ENCODE results near the gene NOVA2.

Gene NOVA2

DNA sequence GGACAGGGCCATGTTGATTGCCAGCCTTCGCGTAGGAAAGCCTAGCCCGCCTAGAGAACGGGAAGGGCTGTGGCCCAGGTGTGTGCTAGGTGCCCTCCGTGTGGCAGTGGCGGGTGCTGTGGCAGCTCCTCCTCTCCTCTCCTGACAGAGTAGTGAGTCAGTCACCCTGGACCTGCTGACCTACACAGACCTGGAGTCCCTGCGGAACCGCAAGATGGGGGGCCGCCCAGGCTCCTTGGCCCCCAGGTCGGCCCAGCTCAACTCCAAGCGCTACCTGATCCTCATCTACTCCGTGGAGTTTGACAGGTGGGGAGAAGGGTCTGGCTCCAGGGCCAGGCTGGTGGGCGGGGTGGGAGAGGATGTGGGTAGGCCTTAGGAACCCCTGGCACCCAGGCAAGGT is 32.7 kb upstream of the NOVA2 start:
- Histone ChIP-seq H3K27ac (no peak overlapping the region), H3K4me3 (ENCODE audit: low read depth, low read length) (no peak overlapping the region), H3K27me3 (replicated peaks) (no peaks in the 10 kb centered on the region), H3K36me3 (replicated peaks) (peaks cover 10% of the 10 kb centered on the region)
- DNase-seq: no peak
- in situ Hi-C loops (cut with HindIII; ENCODE audit: low pct_ligation_motif_present, low sequenced_read_pairs): no loop called here
- TF ChIP-seq CTCF (IDR thresholded peaks at IDR 0.05; ENCODE audit: low read depth, low read length, missing control alignments): no peak

- in situ Hi-C loops (cut with HindIII; ENCODE audit: low pct_ligation_motif_present, low sequenced_read_pairs): no loop called here
- DNase-seq: no peak
- no peak overlapping the region for H3K4me3 ChIP-seq (ENCODE audit: low read depth, low read length)
- H3K36me3 ChIP-seq (replicated peaks): peaks cover 10% of the 10 kb centered on the region
- no peaks in the 10 kb centered on the region for H3K27me3 ChIP-seq (replicated peaks)
- no peak for TF ChIP-seq CTCF (IDR thresholded peaks at IDR 0.05; ENCODE audit: low read depth, low read length, missing control alignments)
- H3K27ac ChIP-seq: no peak overlapping the region
Observed at GRCh38 chr19:46002678-46003275, 29.1 kb upstream of the NOVA2 start.

- Histone ChIP-seq H3K27me3 (replicated peaks) (no peaks in the 10 kb centered on the region), H3K36me3 (replicated peaks) (peaks cover 2% of the 10 kb centered on the region), H3K27ac (no peak overlapping the region), H3K4me3 (ENCODE audit: low read depth, low read length) (peak overlapping the region; percentile 17)
- no peak for TF ChIP-seq CTCF (IDR thresholded peaks at IDR 0.05; ENCODE audit: low read depth, low read length, missing control alignments)
- no peak for DNase-seq
- in situ Hi-C loops (cut with HindIII; ENCODE audit: low pct_ligation_motif_present, low sequenced_read_pairs): no loop called here
Observed at GRCh38 chr19:46000491-46001246, 27.0 kb upstream of the NOVA2 start.

GRCh38 chr19:45999653-46000121 is 26.0 kb upstream of the NOVA2 start:
- peaks cover 2% of the 10 kb centered on the region for H3K36me3 ChIP-seq (replicated peaks)
- no peak overlapping the region for H3K4me3 ChIP-seq (ENCODE audit: low read depth, low read length)
- DNase-seq: no peak
- no peaks in the 10 kb centered on the region for H3K27me3 ChIP-seq (replicated peaks)
- H3K27ac ChIP-seq: no peak overlapping the region
- no peak for TF ChIP-seq CTCF (IDR thresholded peaks at IDR 0.05; ENCODE audit: low read depth, low read length, missing control alignments)
- in situ Hi-C loops (cut with HindIII; ENCODE audit: low pct_ligation_motif_present, low sequenced_read_pairs): no loop called here

DNA sequence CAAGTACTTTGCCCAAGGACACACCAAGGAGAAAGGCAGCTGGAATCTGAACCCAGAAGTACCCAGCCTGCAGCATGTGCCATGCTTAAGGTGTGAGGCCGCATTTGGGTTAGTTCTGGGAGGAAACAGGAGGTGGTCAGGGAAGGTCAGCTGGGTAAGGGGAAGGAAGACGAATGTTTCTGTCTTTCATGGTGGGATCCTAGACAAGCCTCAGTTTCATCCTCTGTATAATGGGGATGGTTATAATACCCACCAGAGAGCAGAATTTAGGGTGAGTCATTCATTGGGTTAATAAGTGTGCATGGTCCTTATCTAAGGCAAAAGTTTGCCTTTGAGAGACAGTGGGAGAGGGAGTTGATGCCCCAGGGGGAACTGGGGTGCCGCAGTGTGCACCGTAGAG is 25.2 kb upstream of the NOVA2 start:
- TF ChIP-seq CTCF (IDR thresholded peaks at IDR 0.05; ENCODE audit: low read depth, low read length, missing control alignments): no peak
- no peak for DNase-seq
- Histone ChIP-seq H3K4me3 (ENCODE audit: low read depth, low read length) (no peak overlapping the region), H3K27me3 (replicated peaks) (no peaks in the 10 kb centered on the region), H3K27ac (no peak overlapping the region), H3K36me3 (replicated peaks) (peaks cover 2% of the 10 kb centered on the region)
- in situ Hi-C loops (cut with HindIII; ENCODE audit: low pct_ligation_motif_present, low sequenced_read_pairs): no loop called here

Measured in brain microvascular endothelial cell (primary cell).